AG10803 (cell line): ENCODE data around the gene SLC4A5.

Experiments
- DNase-seq: peaks from one replicate; pipeline ENCODE4 v3.0.0; 2010; ENCODE audit warnings: low read depth
- H3K4me3 ChIP-seq: 2 replicates; pipeline ENCODE4 v1.5.1; 2011; ENCODE audit warnings: mild to moderate bottlenecking, low read length, control low read depth
- TF ChIP-seq, protein P1 (sequence below): conservative IDR thresholded peaks from 2 replicates; pipeline ENCODE4 v1.5.1; 2011; ENCODE audit warnings: mild to moderate bottlenecking, low read length, control low read depth, inconsistent platforms

The SLC4A5 gene

DNA sequence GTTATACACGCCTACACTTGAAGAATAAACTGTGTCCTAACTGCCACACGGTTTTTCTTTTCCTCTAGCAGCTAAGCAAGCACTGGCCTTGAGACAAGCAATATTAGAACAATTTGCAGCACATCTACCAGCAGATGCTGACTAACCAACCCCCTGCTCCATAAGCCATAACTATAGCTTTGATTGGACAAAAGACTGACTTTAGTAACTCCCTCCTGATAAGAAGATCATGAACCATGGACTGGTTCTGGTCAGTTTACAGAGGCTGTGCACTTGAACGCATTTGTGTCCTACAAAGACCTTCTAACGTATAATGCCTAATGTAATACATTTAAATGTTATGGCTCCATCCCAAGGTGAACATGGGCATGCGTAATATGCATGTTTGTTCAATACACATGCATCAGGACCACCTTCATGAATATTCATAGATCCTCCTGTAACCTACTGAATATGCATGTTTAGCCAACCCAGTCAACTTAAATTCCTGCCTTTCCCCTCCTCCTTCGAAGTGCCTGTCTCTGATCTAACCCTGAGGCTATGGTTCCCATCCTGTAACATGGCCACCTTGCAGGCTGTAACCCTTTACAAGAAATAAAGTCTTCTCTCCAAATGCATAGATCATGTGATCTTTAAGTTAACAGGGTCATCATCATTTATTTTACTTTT, 26.5 kb downstream of the SLC4A5 start:
- no peak for DNase-seq
- no peak overlapping the region for H3K4me3 ChIP-seq
- TF ChIP-seq, protein P1, sequence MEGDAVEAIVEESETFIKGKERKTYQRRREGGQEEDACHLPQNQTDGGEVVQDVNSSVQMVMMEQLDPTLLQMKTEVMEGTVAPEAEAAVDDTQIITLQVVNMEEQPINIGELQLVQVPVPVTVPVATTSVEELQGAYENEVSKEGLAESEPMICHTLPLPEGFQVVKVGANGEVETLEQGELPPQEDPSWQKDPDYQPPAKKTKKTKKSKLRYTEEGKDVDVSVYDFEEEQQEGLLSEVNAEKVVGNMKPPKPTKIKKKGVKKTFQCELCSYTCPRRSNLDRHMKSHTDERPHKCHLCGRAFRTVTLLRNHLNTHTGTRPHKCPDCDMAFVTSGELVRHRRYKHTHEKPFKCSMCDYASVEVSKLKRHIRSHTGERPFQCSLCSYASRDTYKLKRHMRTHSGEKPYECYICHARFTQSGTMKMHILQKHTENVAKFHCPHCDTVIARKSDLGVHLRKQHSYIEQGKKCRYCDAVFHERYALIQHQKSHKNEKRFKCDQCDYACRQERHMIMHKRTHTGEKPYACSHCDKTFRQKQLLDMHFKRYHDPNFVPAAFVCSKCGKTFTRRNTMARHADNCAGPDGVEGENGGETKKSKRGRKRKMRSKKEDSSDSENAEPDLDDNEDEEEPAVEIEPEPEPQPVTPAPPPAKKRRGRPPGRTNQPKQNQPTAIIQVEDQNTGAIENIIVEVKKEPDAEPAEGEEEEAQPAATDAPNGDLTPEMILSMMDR, result no peak

DNA sequence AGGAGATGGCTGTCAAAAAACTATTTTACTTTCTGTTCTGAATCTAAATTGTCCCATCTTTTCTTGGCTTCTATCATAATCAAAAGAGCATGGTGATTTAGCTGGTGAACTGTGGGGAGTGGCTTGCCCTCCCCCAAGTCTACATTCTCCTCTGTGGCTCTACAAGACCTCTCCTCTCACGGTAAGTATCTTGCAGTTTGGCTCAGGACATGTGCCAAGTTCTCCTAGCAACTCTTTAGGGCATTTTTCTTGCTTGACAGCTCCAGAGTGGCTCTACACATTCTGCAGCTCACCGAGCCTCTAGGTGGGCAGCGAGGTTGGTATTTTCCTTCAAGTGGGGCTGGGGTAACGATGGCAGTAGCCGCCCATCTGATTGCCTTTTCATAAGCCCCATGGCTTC, 29.1 kb downstream of the SLC4A5 start:
- TF ChIP-seq, protein P1, result no peak
- DNase-seq, result no peak
- H3K4me3 ChIP-seq, result no peak overlapping the region

DNA sequence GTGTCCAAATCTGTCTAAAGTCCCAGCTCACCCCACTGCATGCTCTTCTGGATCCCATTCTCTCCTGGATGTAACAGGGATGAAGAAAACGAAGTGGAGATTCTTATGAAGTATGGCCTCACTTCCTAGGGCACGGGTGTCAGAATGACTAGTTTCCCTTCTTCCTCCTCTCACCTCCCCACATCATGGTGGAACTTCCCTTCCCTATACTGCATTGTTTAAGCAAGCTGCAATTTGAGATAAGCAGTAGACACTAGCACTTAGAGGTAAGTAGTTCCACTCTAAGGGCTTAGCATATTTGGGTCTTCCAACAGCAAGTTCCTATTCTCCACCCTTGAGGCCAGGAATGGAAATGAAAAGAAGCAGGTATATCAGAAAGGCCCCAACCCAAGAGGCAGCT, 29.7 kb downstream of the SLC4A5 start:
- DNase-seq, result no peak

DNA sequence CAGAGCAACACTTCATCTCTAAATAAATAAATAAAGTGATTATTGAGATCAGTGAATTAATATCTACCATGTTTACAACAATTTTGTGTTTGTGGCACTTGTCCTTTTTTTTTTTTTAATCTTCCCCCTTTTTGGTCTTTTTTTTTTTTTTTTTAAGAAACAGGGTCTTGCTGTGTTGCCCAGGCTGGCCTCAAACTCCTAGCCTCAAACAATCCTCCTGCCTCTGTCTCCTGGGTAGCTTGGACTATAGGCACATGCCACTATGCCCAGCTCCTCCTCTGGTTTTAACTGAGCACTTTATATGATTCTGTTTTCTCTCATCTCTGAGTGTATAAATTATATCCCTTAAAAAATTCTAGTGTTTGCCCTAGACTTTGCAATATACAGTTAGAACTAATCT, 30.3 kb downstream of the SLC4A5 start:
- TF ChIP-seq, protein P1, result no peak
- no peak overlapping the region for H3K4me3 ChIP-seq

More for the DNA sequence above, 29.7 kb downstream of the SLC4A5 start:
- TF ChIP-seq, protein P1, result no peak
- no peak overlapping the region for H3K4me3 ChIP-seq

DNA sequence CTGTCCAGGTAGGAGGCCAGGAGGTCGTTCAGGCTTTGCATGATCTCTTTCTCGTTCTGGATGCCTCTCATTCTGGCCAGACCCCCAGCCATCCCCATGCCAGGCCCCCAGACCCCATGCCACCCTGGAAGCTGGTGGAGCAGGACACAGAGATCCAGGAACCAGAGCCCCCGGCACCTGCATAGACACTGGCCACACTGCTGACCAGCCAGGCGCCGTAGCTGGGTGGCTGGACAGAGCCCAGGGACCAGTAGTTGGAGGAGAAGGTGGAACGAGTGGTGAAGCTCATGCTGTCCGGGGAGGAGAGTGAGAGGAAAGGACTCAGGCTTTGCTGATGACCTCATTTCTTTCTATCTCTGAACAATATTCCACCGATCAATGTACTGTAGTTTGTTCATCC, 35.5 kb downstream of the SLC4A5 start:
- TF ChIP-seq, protein P1, result no peak
- H3K4me3 ChIP-seq, result no peak overlapping the region
- no peak for DNase-seq

More for the DNA sequence above, 30.3 kb downstream of the SLC4A5 start:
- DNase-seq, result no peak

DNA sequence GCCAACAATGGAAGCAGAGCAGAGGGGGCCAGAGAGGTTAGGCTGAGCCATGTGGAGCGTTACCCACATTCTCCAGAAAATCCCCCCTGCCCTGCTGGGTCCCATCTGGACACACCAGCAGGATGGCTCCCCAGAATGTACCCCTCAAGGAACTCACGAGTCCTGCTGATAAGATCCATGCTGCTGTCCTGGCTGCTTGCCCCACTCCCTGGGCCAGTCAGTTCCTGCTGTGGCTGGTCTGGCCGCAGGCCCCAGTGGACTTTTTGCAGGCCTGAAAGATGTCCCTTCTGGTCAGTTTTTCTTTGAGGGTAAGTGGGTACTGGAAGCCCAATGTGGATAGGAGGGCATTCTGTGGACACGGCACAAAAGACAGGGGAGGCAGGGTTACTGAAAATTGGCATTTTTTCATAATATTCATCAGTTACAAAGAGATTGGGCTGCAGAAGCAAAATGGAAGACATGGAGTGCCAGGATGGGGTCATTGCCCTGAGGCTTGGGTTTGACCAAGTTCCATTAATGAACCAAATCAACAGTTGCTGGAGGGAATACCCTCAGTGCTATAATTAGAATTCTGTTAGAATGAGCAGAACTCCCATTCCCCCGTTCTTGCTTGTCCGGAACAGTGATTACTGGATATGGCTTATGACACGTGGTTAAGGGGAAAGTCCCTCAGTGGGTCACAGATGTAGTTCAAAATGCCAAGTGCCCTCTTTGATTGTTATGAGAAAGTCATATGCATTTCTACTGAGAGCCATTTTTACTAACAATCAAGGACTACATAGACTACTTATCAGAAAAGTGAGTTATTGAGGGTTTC, 38.7 kb downstream of the SLC4A5 start:
- DNase-seq, result no peak
- no peak overlapping the region for H3K4me3 ChIP-seq
- TF ChIP-seq, protein P1, result no peak

DNA sequence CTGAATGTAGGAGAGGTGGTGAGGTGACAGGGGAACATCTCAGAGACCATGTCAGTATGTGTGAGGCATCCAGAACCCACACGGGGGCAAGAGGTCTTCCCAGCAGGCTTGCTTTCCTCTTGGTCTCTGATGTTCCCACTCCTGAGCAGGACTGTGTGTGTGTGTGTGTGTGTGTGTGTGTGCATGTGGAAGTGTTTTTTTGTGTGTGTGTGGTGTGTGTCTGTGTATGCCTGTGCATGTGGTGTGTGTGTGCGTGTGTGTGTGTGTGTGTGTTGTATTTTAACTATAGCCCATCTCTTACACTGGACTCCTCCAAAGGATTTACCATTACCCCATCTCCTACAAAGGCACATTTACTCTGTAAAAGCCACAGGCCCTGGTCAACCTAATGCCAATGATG, 40.4 kb downstream of the SLC4A5 start:
- no peak overlapping the region for H3K4me3 ChIP-seq
- TF ChIP-seq, protein P1, result no peak

More for the DNA sequence above, 40.4 kb downstream of the SLC4A5 start:
- DNase-seq, result no peak
